ENCODE data around the gene RING1.

DNA sequence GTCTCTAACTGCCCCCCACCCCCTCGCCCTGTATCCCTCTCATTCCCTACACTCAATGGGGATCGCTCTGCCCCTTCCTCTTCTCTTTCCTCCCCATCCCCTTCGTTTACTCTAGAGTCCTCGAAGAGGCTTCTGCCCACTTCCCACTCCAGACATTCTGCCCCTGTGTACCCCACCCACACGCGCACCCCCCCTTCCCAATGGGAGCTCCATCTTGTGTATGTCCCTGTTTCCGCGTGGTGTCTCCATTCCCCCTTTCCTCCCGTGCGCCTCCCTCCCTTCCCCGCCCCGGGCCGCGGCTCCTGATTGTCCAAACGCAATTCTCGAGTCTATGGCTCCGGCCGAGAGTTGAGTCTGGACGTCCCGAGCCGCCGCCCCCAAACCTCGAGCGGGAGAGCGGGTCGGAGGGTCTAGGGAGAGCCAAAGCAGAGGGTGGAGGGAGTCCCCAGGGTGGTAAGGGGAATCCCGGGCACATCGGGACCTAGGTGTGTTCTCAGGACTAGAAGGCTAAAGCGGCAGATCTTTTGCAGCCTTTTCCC lies 679 bp upstream of the RING1 start:
- TF ChIP-seq, protein P1, sequence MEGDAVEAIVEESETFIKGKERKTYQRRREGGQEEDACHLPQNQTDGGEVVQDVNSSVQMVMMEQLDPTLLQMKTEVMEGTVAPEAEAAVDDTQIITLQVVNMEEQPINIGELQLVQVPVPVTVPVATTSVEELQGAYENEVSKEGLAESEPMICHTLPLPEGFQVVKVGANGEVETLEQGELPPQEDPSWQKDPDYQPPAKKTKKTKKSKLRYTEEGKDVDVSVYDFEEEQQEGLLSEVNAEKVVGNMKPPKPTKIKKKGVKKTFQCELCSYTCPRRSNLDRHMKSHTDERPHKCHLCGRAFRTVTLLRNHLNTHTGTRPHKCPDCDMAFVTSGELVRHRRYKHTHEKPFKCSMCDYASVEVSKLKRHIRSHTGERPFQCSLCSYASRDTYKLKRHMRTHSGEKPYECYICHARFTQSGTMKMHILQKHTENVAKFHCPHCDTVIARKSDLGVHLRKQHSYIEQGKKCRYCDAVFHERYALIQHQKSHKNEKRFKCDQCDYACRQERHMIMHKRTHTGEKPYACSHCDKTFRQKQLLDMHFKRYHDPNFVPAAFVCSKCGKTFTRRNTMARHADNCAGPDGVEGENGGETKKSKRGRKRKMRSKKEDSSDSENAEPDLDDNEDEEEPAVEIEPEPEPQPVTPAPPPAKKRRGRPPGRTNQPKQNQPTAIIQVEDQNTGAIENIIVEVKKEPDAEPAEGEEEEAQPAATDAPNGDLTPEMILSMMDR (IDR thresholded peaks at IDR 0.05; ENCODE audit: low read length): no peak
- no peak for TF ChIP-seq EZH2 (optimal IDR thresholded peaks at IDR 0.05; ENCODE audit: low read depth, low read length)
- TF ChIP-seq EZH2phosphoT487 (IDR thresholded peaks at IDR 0.05; ENCODE audit: low read length): no peak
